ENCODE data around the gene SLC15A3.

SLC15A3 gene

DNA sequence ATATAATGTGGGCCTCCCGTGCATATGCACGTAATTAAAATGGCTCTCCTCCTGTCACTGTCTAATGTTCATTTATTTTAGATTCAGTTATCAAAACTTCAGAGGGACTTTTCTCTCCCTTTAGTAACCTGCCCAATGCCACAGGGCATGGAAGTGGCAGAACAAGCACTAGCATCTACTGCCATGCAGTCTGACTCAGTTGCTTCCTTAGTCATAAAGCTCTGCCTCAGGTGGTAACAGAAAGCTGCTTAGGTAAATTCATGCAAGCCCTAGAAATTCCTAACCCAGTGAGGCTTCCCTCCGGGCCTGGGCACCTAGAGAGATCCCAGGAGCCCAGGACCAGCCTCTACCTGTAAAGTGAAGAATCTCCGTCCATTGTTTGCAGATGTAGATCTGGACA is 54.5 kb downstream of the SLC15A3 start:
- DNase-seq = no peak

DNA sequence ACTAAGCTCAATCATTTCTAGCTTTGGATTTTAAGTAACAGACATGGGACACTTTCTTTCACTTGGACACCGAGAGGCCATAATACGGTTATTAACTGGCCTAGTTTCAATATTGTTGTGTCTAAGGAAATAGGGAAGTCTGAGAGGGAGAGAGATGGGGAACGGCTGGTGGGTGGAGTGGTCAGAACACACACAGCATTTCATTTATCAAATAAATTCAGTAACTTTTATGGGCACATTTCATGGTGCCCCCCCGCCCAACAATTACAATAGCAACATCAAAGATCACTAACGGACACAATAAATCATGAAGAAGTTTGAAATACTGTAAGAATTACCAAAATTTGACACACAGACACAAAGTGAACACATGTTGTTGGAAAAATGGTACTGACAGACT is 56.3 kb downstream of the SLC15A3 start:
- no peak for DNase-seq

DNA sequence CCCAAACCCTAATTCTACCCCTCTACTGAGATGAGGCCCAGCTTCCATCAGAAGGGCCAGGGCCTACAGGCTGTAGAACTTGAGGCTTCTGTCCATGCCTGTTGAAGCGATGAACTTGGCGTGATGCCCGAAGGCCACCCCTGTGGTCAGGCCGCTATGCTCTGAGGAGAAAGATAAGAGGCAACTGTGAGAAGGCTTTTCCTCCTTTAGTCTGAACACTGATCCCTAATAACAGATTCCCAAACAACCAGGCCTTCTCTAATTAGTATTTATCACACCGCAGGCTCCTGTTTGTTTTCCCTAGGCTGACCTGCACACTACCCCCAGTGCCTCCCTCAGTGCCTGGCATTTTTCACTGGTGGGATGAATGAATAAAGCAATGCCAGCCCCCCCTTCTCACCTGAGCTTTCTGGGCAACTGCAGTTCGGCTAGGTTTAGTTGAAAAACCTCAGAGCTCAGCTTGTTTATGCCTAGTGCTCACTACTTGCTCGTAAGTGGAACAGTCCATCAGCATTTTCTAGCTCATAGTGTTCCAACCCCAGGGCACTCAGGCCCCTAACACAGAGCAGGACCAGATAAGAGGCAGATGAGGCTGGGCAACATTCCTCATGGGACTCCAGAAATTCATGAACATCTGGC is 60.8 kb downstream of the SLC15A3 start:
- no peak for DNase-seq

DNA sequence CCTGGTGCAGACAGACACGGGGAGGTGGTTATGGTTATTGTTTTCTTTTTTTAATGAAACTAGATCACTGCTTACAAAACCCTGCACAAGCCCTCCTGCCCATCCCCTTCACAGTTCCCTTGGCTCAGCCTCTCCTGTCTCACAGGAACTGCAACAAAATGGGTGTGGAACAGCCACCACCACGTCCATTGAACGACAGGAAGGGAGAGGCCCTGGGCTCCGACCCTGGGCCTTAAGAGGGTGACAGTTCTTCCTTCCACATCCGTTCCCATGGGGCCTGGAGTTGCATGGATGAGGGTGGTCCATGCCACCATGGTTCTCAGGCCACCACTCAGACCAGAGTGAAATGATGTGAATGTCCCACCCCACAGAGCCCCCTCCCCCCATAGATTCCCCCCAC is 61.3 kb downstream of the SLC15A3 start:
- no peak for DNase-seq

DNA sequence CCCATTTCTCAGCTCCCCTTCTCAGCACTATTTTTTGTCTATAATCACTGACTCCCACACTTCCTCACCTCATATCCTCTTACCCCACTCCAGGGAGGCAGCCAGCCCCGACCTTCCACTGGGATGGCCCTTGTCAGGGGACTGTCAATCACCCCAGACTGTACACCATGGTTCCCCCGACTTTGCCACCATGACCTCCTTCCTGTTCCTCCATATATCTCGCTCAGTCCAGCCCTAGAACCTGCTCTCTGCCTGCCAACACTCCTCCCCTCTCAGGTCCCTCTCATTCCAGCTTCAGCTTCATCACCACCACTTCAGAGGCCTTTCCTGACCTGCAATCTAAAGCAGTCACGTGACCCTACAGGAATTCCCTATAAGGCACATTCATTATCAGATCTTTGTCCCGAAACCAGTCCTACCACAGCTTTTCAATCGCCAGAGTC is 62.1 kb downstream of the SLC15A3 start:
- DNase-seq = no peak

DNA sequence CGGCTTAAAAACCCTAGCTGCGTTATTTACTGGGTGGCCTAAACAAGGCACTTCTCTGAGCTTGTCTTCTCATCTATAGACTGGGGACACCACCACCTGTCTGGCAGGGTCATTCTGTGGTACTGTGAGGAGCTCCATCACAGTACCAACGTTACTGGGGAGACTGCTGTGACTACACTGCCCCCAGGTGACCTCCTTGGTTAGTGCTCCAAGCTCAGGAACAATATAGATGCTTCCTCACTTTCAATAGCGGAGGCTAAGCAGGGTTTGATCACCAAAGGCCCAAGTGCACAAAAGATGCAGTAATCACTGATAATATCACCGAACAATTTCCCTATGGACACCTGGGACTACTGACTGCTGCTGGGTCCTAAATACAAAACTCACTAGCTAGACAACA is 64.4 kb downstream of the SLC15A3 start:
- peak in 8 of 58 donors; percentile 6 to 28 (median 15) for DNase-seq

Data from anterior cingulate cortex (tissue), 58 donors.